ENCODE results near the gene PDE2A. TPM values are rescaled to one million over a fixed set of nuclear protein-coding genes. Genes with fewer than 3 reads are reported as not detected.

The PDE2A gene
- total RNA-seq, 5 donors from 2014 or later (not counting 1 experiment from before 2014, with no cell fraction given): 1.1 to 6.1 (median 1.7) TPM

DNA sequence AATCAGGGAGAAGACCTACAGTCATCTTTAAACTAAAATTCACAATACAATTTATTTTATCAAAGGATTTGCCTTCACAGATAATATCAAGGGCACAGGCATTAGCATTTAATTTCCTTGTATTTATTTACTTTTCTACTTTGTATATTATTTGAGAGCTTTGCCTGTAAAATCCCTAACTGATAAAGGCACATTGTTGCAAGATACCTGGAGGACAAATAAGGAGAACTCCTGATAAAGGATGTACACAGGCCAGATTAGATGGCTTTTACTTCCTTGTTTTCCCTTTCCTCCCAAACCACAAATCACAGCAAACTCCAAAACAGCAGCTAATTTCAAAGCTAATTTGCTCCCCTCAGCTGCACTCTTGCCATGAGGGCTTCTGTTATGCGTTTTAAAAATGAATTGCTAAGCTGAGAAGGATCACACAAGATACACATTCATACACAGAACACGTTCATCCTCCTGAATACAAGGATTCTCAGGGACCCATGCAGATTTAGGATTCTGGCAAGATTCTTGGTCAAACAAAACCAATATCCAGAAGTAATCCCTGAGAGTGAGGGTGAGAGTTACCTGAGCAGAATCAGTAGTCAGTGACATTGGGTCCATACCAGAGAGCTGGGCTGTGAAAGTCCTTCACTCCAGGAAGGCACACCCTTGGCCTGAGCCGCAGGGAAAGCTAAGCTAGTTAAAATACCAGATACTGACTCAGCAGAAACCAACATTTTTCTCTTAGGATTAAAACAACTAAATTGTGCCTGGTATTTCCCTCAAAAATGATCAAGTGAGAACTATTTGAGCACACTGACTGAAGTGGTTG lies 139.6 kb downstream of the PDE2A start:
- ChIA-PET POLR2A (no interaction called here), CTCF (no interaction called here)
- no peak overlapping the region for H3K27ac ChIP-seq (ENCODE audit: low read length)
- Mint-ChIP-seq H3K9me3 (no peaks in the 10 kb centered on the region), H3K4me3 (no peak overlapping the region), H3K4me1 (no peaks in the 10 kb centered on the region), H3K36me3 (no peaks in the 10 kb centered on the region), H3K27me3 (peaks cover 16 to 17% of the 10 kb centered on the region in 2 donors), H3K27ac (no peak overlapping the region)
- H3K9me3 ChIP-seq: no peaks in the 10 kb centered on the region
- WGBS (ENCODE audit: insufficient coverage): no CpG with 5 or more reads among the region's 3 CpGs
- ATAC-seq (replicated peaks in 1 of 4): no peak
- peaks cover 7% of the 10 kb centered on the region in 2 experiments for H3K27me3 ChIP-seq (replicated peaks in 1 of 2; ENCODE audit: control insufficient read depth in 2 of 2, extremely low read depth in 1 of 2, insufficient read depth in 2 of 2, low read length in 1 of 2)
- no peak overlapping the region for H3K4me3 ChIP-seq (ENCODE audit: control insufficient read depth in 1 of 2, extremely low read depth in 1 of 2, low read length in 1 of 2)
- H3K4me1 ChIP-seq (ENCODE audit: control insufficient read depth in 1 of 2, extremely low read depth in 1 of 2, insufficient read depth in 2 of 2, low read length in 2 of 2): no peaks in the 10 kb centered on the region
- no peak for DNase-seq
- H3K36me3 ChIP-seq (ENCODE audit: control insufficient read depth in 2 of 2, extremely low read depth in 1 of 2, insufficient read depth in 1 of 2, low read length in 1 of 2): no peaks in the 10 kb centered on the region

DNA sequence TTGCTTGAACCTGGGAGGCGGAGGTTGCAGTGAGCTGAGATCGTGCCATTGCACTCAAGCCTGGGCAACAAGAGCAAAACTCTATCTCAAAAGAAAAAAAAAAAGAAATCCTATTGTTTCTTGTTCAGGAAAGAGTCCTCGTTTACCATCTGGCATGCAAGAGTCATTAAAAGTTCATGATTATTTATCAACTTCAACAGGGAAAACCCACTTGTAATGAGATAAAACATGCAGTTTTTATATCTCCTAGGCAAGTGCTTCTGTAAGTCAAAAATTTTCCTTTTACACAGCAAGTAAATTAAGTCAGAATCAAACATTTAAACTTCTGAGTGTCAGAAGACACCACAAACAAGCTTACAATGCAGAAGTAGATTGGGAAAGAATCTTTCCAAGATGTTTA lies 145.2 kb downstream of the PDE2A start:
- Histone ChIP-seq H3K4me3 (ENCODE audit: control insufficient read depth in 1 of 2, extremely low read depth in 1 of 2, low read length in 1 of 2) (no peak overlapping the region), H3K27ac (ENCODE audit: low read length) (no peak overlapping the region), H3K36me3 (ENCODE audit: control insufficient read depth in 2 of 2, extremely low read depth in 1 of 2, insufficient read depth in 1 of 2, low read length in 1 of 2) (no peaks in the 10 kb centered on the region), H3K4me1 (ENCODE audit: control insufficient read depth in 1 of 2, extremely low read depth in 1 of 2, insufficient read depth in 2 of 2, low read length in 2 of 2) (no peaks in the 10 kb centered on the region), H3K9me3 (no peaks in the 10 kb centered on the region), H3K27me3 (replicated peaks in 1 of 2; ENCODE audit: control insufficient read depth in 2 of 2, extremely low read depth in 1 of 2, insufficient read depth in 2 of 2, low read length in 1 of 2) (no peaks in the 10 kb centered on the region)
- ChIA-PET CTCF (no interaction called here), POLR2A (no interaction called here)
- no peaks in the 10 kb centered on the region for H3K36me3 Mint-ChIP-seq
- no peak overlapping the region for H3K4me3 Mint-ChIP-seq
- 89% methylated on average over 3 of the region's 3 CpGs for WGBS (ENCODE audit: insufficient coverage)
- H3K9me3 Mint-ChIP-seq: no peaks in the 10 kb centered on the region
- DNase-seq (no peak), ATAC-seq (replicated peaks in 1 of 4) (no peak)
- no peaks in the 10 kb centered on the region for H3K4me1 Mint-ChIP-seq
- peaks cover 5 to 9% of the 10 kb centered on the region in 2 donors for H3K27me3 Mint-ChIP-seq
- H3K27ac Mint-ChIP-seq: no peak overlapping the region

DNA sequence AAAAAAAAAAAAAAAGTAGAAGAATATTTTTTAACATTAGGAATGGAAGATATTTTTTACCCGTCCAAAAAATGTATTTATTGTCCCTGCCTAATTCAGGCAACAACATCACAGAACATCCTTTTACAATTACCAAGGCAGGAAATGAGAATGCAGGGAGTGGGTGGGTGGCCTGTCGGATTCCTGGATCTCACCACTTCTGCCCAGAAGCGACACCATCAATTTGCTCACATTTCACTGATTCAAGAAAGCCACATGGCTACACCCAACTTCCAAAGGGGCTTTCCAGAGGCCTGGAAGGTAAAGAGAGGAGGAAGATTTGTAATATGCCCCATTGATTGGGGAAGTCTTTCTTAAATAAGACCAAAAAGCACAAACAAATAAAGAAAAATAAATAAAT lies 146.1 kb downstream of the PDE2A start:
- Histone ChIP-seq H3K27me3 (replicated peaks in 1 of 2; ENCODE audit: control insufficient read depth in 2 of 2, extremely low read depth in 1 of 2, insufficient read depth in 2 of 2, low read length in 1 of 2) (no peaks in the 10 kb centered on the region), H3K9me3 (no peaks in the 10 kb centered on the region), H3K4me3 (ENCODE audit: control insufficient read depth in 1 of 2, extremely low read depth in 1 of 2, low read length in 1 of 2) (no peak overlapping the region), H3K4me1 (ENCODE audit: control insufficient read depth in 1 of 2, extremely low read depth in 1 of 2, insufficient read depth in 2 of 2, low read length in 2 of 2) (no peaks in the 10 kb centered on the region), H3K36me3 (ENCODE audit: control insufficient read depth in 2 of 2, extremely low read depth in 1 of 2, insufficient read depth in 1 of 2, low read length in 1 of 2) (no peaks in the 10 kb centered on the region), H3K27ac (ENCODE audit: low read length) (no peak overlapping the region)
- Mint-ChIP-seq H3K4me1 (peaks cover 0 to 2% (median 0%) of the 10 kb centered on the region in 3 donors), H3K4me3 (no peak overlapping the region), H3K27me3 (peaks cover 3 to 9% of the 10 kb centered on the region in 2 donors), H3K27ac (no peak overlapping the region), H3K9me3 (no peaks in the 10 kb centered on the region), H3K36me3 (no peaks in the 10 kb centered on the region)
- ATAC-seq (replicated peaks in 1 of 4) (no peak), DNase-seq (no peak)
- WGBS (ENCODE audit: insufficient coverage): no CpG with 5 or more reads among the region's 3 CpGs
- ChIA-PET POLR2A (no interaction called here), CTCF (no interaction called here)

Other genes starting within 250 kb of the PDE2A start
- 10 to 100 TPM; 12.7 to 19.0 (median 18.3) TPM for gene CLPB, start 239.9 kb downstream of the PDE2A start, total RNA-seq
- gene ARAP1, start 78.0 kb upstream of the PDE2A start, total RNA-seq: 100 to 1,000 TPM; 117 to 162 (median 148) TPM
- 10 to 100 TPM; 11.1 to 24.9 (median 19.1) TPM for gene STARD10, start 119.6 kb upstream of the PDE2A start, total RNA-seq
- gene ATG16L2, start 140.0 kb upstream of the PDE2A start, total RNA-seq: 100 to 1,000 TPM; 107 to 145 (median 127) TPM